DOHH2 (cell line): ENCODE results near the gene HOXB3.

Source experiments
- CTCF ChIP-seq: fragments of 200-600 bp; sonication (generic); IDR thresholded peaks from one replicate; pipeline ENCODE4 v1.5.1; 2014; ENCODE audit warnings: antibody characterized with exemption, mild to moderate bottlenecking, low read depth, low read length; ENCODE audit not compliant: poor library complexity, severe bottlenecking
- EZH2phosphoT487 ChIP-seq: fragments of 200-600 bp; sonication (generic); IDR thresholded peaks from 2 replicates; pipeline ENCODE4 v1.6.1; 2017; ENCODE audit warnings: borderline replicate concordance, mild to moderate bottlenecking, antibody characterized with exemption, low read length, moderate library complexity, mixed read lengths

DNA sequence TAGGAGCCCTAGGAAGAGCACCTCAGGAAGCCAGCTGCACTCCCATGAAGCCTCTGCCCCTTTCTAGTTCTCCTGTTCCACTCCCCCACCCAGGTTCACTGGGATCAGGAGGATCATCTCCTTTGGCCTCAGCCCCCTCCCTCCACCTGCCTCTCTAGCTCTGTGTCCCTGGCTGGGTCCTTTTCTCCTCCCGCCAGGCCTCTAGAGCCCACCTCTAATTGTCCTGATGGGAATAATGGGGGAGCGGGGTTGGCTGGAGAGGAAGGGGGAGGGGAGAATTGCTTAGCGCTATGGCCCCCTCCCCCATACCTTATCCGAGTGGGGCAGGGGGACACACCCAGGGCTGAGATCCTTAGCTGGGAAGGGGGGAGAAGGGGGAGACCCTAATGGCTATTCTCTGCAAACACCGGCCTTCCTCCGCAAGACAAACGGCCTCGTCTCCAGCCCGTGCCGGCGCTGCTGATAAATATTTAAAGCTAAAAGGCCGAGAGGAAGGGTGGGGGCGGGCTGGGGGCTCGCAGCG, 19.8 kb upstream of the HOXB3 start:
- TF ChIP-seq CTCF = no peak
- TF ChIP-seq EZH2phosphoT487 = no peak
